ENCODE results near the gene UBE2M.

UBE2M gene

GRCh38 chr19:58570770-58571574 is 12.6 kb upstream of the UBE2M start:
- DNase-seq = no peak

DNA sequence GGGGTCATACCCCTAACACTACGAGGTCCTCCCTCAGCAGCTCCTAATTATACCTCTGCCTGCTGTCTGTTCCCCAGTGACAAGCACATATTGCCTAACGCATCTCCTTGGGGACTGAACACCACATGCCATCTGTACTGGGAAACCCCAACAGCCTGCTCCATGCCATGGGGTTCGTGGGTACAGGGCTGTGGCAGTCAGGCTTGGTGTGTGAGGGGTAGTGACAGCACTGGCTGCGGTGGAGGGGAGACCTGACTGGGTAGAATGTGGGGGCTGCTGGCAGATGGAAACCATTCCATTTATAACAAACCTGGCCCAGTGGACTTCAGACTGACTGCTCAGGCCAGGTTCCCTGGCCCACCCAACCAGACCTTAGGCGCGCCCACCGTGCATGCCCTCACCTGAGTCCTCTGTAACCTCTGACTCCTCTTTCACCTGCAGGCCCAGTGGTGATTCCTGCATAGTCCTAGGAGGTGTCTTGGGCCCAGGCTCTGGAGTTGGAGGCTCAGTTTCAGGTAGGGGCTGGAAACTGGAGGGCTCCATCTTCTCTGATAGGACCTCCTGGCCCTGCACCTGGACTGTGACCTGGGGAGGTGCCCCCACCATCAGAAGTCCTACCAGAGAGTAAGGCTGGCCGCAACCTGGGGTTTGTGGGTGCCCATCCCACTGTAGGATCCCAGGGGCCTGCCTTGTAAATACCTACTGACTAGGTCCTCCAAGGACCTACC is 11.7 kb upstream of the UBE2M start:
- DNase-seq = no peak

DNA sequence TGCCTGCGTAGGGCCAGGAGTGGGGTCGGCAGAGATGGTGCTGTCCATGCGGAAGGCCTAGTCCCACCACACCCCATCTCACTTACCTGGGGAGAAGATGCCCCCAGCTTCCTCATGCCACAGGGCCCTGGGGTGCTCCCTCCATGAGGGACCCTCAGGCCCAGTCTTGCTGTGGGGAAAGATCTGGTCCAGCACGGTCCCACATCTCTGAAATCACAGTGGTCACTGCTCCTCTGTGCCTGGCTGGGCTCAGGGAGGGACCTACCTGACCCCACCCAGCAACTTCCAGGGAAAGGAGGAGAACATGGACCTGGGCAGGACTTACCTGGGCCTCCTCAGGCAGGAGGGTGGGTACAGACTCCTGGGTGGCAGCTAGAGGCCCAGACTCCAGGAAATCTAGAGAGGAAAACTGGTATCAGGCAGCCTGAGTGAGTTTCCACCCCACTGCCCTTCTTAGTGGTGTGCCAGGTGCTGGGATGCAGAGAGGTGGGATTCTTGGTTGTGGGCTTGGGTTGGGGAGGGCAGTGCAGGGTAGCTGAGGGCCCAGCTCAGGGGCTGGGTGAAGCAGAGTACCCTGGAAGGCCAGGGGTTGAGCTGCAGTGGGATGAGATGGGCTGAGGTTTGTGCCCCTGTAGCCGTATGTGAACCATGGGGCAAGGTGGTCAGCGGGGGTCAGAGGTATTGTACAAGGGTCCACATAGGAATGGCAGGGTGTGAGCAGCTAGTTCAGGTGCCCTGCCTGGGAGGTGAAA is 11.0 kb upstream of the UBE2M start:
- DNase-seq = no peak

DNA sequence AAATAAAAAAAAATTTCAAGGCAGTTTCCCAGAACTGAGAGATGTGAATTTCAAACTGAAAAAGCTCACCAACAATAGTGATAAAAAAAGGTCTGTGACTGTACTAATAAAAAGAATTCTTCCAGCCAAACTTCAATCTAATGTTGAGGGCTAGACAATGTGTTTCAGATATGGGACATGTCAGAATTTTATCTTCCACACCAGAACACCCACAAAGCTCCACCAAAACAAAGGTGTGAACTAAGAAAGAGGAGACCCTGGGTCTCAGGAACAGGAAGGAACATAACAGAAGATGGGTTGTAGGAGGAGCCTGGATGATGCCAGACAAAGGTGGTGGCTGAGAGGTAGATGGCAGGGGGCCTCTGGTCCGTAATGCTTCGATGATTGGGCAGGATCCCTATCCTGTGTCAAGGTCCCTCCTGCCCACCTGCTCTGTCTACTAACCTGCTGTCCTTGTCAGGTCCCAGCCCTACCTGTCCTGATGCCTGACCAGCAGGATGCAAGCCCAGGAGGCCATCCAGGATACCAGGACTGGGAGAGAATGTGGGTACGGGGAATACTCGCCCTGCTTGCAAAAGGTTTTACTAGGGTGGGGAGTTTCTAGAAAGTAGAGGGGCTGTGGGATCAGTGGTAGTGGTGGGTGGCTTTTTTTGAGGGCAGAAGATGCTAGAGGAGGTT is 10.2 kb upstream of the UBE2M start:
- no peak for DNase-seq

- no peak for DNase-seq
Measured at GRCh38 chr19:58566989-58567388, 8.6 kb upstream of the UBE2M start.

- no peak for DNase-seq
Measured at GRCh38 chr19:58563823-58564222, 5.4 kb upstream of the UBE2M start.

GRCh38 chr19:58563034-58563573 is 4.7 kb upstream of the UBE2M start:
- DNase-seq = no peak

DNA sequence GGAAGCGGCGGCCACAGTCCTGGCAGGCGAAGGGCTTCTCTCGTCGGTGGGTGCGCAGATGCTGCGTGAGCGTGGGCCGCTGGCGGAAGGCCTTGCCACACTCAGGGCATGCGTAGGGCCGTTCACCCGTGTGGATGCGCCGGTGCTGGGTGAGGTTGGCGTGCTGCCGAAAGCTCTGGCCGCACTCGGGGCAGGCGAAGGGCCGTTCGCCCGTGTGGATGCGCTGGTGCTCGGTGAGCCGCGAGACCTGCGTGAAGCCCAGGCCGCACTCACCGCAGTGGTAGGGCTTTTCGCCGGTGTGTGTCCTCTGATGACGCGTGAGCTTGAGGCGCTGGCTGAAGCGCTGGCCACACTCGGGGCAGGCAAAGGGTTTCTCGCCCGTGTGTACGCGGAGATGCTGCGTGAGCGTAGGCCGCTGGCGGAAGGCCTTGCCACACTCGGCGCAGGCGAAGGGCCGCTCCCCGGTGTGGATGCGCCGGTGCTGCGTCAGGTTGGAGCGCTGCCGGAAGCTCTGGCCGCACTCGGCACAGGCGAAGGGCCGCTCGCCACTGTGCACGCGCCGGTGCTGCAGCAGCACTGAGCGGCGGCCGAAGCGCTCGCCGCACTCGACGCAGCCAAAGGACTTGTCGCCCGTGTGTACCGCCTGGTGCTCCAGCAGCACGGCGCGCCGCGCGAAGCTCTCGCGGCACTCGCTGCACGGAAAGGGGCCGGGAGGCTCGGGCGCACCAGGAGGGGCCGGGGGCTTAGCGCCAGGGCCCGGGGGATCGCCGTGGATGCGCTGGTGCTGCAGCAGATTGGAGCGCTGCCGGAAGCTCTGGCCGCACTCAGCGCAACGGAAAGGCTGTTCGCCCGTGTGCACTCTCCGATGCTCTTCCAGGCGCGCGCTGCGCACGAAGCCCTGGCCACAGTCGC is 4.0 kb upstream of the UBE2M start:
- no peak for DNase-seq

- no peak for DNase-seq
Measured at GRCh38 chr19:58561373-58562121, 3.1 kb upstream of the UBE2M start.

DNA sequence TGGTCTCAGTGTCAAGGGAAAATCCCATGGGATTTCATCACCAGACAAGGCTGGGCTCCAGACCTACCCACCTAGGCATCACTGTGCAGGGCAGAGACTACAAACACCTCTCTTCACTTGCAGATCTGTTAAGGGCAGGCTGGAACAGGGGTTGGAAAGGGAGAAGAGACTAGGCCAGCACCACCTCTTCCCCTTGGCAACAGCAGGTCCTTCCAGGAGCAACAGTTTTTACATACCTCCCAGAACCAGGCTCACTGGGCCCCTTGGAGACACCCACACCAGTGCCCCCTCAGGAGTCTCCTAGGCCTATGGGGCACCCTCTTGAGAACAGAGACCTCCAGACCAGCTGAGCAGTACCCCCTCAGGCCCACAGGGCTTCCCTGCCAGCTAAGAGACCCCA is 2.5 kb upstream of the UBE2M start:
- DNase-seq = no peak

DNA sequence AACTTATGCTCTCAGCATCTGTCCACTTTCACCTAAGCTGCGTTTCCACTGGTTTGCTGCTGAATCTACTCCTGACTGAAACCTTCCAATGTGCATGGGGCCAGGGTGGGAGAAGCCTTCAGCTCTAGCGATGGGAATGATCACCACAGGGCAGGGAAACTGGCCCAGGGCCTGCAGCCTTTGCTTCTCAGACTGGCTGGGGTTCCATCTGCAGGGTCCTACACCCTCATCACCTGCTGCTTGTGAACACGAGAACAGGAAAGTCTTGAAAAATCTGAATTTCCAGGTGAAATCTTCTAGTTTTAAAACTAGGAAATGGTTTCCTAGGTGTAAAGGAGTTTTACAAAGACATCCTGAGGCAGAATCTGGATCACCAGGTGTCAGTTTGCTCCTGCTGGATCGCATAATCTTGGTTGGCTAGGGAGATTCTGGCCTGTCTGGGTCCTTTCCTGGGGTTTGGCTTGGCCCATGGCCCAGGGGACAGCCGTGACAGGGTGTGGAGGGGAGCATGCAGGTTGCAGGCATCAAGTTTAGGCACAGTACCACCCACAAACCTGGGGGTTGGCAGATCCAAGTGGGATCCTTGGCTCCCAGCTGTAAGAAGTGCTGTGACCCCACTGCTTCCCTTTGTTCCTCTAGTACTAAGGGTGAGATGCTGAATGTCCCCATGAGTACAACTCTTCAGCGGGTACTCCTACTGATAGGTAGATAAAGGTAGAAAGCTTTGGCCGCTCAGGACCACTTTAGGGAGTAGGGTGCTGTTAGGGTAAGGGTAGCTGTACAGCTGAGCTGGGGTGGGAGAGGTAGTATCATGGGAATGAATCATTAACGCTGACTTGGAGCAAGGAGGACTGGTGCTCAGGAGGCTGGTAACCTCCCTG is 1.8 kb upstream of the UBE2M start:
- DNase-seq = no peak

DNA sequence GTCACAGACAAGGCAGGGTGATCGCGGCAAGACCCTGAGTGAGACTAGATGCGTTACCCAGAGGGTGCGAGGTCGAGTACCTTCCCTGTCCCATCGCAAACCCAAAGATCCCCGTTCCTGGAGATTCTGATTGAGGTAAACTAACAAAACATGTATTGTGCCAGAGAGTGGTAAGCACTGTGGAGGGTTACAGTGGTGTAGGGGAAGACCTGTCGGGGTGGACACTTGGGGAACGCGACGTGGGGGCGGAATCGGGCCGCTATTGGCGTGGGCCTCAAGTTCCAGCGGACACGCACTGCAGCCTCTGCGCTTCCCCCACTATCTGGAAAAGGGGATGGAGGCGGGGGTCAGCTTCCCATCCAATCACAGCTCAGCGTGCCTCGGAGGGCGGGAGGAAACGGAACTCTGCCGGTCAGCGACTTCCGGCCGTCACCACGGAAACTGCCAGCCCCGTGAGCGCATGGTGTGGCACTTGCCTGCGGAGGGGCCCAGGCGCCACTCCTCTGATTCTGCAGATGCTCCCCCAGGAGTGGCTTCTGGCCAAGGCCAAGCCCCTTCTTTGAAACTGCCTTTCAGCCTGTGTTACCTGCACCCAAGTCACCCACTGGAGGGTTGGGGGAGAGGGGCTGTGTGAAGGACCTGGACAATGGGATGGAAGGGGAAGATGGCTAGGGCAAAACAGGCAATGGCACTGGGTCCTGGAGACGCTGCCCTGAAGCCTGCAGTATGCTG is 1.0 kb upstream of the UBE2M start:
- DNase-seq = no peak

- no peak for DNase-seq
Measured at GRCh38 chr19:58558623-58559274, 338 bp upstream of the UBE2M start.

DNA sequence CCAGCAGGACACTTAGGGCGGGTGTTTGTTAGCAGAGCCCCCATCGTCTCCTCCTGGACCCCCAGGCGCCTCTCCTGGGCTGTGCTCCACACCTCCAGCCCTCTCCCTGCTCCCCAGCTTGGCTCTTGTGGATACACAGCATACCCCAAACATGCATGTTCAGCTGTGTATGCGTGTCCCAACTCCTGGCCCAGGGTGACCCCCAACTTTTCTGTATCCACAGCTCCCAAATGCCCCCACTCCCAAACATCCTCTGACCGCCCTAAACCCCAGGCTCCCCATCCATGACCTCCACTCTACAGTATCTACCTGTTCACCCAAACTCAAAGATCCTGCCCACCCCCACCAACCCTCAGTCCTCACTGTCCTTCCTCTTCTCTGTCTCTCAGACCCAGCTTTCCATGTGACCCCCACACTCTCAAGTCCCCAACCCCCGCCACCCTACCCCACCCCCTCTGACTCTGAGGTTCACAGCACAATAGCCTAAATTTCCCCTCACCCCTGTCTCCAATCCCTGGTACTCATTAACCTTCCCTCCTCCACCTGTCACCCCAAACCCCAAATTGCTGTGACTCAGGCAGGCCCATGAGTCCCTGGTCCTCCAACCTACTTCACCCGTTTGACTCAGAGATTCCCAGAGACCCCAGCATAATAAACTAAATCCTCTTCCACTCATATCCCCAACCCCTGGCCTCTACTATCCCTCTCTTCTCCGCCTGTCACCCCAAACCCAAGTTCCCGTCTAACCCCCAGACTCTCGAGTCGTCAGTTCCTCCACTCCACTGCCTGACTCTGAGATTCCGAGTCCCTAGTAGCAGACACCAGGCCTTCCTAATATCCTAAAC is 968 bp downstream of the UBE2M start:
- no peak for DNase-seq

- DNase-seq = no peak
Measured at GRCh38 chr19:58556622-58557220, 1.7 kb downstream of the UBE2M start.

- DNase-seq = no peak
Measured at GRCh38 chr19:58555920-58556621, 2.3 kb downstream of the UBE2M start.
